Measurements from ENCODE around the gene BORCS8.
"Not testable (repeated sequence)": the region's sequence is repeated elsewhere in the genome, so short reads cannot be mapped to it uniquely, and the experiment has no call there.

BORCS8 gene

GRCh38 chr19:19192078-19192882, at the start of gene BORCS8, which contains the start of gene RFXANK:
BORCS8 (minus strand) TSS chr19:19192152; CDS start chr19:19192117, 35 bp downstream.
RFXANK (plus strand) TSS chr19:19192258; CDS start chr19:19193947, 1,689 bp downstream.
- FAIRE-seq: peak; percentile 28

DNA sequence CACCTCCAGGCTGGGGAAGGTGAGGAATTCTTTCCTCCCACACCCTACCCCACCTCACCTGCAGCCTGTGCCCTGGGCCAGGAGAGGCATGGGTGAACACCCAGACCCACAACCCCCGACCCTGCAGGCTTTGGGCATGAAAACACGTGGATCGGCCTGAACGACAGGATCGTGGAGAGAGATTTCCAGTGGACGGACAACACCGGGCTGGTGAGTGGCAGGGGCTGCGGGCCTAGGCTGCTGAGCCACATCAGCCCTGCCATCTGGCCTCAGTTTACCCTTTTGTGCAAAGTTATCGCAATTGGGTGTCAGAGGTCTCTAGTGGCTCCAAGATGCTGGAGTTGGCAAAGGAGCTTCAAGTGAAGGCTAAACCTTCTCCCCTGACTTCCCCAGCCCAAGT, 48.5 kb upstream of the BORCS8 start:
- FAIRE-seq: no peak

- FAIRE-seq: no peak
Measured at GRCh38 chr19:19239675-19240074, 47.7 kb upstream of the BORCS8 start.

DNA sequence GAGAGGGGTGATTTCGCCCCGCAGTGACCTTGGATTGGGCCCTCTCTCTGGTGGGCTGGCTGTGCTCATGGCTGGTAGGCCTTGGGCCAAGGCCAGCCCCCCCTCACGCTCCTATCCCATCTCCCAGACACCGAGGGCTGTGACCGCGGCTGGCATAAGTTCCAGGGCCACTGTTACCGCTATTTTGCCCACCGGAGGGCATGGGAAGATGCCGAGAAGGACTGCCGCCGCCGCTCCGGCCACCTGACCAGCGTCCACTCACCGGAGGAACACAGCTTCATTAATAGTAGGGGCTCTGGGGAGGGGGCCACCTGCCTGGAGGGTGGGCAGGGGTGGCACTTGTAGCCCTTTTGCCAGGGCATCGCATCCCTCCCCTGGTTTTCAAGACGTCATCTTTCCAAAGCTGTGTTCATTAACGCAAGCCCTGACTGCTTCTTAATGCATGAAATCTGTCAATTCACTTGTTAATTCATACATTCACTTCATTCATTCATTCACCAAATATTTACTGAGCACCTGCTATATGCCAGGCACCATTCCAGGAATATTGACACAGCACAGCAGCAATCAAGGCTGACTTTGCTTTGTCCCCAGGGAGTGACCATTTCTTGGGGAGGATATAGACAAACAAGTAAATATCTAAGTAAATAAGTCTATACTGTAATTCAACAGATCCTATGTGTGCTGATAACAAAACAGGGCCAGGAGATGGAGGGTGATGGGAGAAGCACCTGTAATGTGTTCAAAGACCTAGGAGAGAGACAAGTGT, 46.4 kb upstream of the BORCS8 start:
- FAIRE-seq: no peak

DNA sequence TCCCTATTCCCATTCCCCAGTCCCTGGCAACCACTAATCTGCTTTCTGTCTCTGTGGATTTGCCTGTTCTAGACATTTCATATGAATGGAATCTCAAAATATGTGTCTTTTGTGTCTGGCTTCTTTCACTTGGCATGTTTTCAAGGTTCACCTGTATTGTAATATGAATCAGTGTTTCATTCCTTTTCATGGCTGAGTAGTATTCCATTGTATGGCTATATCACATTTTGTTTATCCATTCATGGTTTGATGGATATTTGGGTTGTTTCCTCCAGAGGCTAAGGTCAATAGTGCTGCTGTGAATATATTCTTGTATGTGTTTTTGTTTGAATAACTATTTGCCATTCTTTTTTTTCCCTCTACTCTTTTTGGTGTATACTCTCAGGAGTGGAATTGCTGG, 44.2 kb upstream of the BORCS8 start:
- no peak for FAIRE-seq

GRCh38 chr19:19234220-19234816, 42.4 kb upstream of the BORCS8 start:
- FAIRE-seq: no peak

GRCh38 chr19:19232261-19232721, 40.3 kb upstream of the BORCS8 start:
- no peak for FAIRE-seq

DNA sequence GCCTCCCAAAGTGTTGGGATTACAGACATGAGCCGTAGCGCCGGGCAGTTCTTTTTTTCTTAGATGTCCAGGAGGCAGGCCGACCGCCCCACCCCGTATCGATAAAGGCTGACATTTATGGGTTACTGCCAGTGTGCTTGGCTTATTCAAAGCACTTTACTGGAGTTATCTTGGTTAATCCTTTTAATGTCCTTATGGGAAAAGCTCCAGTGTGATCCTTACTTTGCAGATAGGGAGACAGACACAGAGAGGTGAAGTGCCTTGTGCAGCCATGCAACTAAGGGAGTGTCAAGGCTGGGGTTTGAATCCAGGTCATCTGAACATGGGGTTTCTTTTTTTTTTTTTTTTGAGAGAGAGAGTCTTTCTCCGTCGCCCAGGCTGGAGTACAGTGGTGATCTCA, 39.0 kb upstream of the BORCS8 start:
- no peak for FAIRE-seq

DNA sequence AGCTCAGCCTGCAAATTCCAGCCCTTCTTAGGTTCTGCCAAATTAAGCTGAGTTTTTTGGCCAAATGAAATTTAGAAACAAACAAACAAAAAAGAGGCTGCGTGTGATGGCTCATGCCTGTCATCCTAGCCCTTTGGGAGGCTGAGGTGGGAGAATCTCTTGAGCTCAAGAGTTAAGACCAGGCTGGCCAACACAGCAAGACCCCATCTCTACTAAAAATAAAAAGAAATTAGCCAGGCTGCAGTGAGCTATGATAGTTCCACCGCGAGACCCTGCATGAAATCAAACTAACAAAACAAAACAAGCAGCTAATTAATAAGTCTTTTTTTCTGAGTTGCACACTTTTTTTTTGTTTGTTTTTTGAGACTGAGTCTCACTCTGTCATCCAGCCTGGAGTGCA, 37.7 kb upstream of the BORCS8 start:
- no peak for FAIRE-seq

DNA sequence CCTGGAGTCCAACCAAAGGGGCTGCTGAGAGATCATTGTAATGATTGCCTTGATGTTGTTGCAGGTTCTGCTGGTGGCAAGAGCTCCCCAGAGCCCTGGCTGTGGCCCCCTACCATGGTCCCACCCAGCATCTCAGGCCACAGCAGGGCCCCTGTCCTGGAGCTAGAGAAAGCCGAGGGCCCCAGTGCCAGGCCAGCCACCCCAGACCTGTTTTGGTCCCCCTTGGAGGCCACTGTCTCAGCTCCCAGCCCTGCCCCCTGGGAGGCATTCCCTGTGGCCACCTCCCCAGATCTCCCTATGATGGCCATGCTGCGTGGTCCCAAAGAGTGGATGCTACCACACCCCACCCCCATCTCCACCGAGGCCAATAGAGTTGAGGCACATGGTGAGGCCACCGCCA, 35.3 kb upstream of the BORCS8 start:
- no peak for FAIRE-seq

DNA sequence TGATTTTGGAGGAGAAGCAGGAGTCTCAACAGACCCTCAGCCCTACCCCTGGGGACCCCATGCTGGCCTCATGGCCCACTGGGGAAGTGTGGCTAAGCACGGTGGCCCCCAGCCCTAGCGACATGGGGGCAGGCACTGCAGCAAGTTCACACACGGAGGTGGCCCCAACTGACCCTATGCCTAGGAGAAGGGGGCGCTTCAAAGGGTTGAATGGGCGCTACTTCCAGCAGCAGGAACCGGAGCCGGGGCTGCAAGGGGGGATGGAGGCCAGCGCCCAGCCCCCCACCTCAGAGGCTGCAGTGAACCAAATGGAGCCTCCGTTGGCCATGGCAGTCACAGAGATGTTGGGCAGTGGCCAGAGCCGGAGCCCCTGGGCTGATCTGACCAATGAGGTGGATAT, 34.7 kb upstream of the BORCS8 start:
- no peak for FAIRE-seq

GRCh38 chr19:19226204-19226603, 34.3 kb upstream of the BORCS8 start:
- no peak for FAIRE-seq

GRCh38 chr19:19224852-19225494, 33.0 kb upstream of the BORCS8 start:
- FAIRE-seq: no peak

GRCh38 chr19:19224150-19224851, 32.3 kb upstream of the BORCS8 start:
- no peak for FAIRE-seq

- FAIRE-seq: no peak
Measured at GRCh38 chr19:19223636-19224035, 31.7 kb upstream of the BORCS8 start.

GRCh38 chr19:19223060-19223459, 31.1 kb upstream of the BORCS8 start:
- FAIRE-seq: no peak

- not testable (repeated sequence) for FAIRE-seq
Measured at GRCh38 chr19:19221000-19221399, 29.0 kb upstream of the BORCS8 start.

- no peak for FAIRE-seq
Measured at GRCh38 chr19:19218911-19219310, 27.0 kb upstream of the BORCS8 start.

GRCh38 chr19:19217099-19217498, 25.1 kb upstream of the BORCS8 start:
- FAIRE-seq: no peak

DNA sequence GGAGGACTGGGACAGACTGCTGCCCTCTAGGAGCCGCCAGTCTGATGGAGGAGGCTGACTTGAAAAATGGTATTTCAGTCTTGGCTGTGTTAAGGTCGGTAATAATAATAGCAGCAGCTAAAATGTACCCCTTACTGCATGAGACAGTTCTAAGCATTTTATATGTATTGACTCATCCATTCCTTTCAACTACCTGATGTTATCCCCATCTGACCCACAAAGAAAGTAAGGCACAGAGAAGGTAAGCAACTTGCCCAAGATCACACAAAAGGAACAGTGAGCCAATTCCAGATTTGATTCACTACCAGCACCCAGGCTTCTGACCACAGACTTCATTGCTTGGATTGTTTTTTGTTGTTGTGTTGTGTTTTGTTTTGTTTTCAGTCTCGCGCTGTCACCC, 23.8 kb upstream of the BORCS8 start:
- FAIRE-seq: no peak

GRCh38 chr19:19214892-19215291, 22.9 kb upstream of the BORCS8 start:
- FAIRE-seq: no peak

GRCh38 chr19:19214159-19214490, 22.2 kb upstream of the BORCS8 start:
- FAIRE-seq: no peak

Measured in colon (tissue), 2 donors.